NCI-H345 (cell line): Measurements from ENCODE around the gene COG5.

ENCODE experiments used
- DNase-seq: peaks from one replicate; lab custom pipeline; 2025; lab: John Stamatoyannopoulos, UW

COG5 gene

DNA sequence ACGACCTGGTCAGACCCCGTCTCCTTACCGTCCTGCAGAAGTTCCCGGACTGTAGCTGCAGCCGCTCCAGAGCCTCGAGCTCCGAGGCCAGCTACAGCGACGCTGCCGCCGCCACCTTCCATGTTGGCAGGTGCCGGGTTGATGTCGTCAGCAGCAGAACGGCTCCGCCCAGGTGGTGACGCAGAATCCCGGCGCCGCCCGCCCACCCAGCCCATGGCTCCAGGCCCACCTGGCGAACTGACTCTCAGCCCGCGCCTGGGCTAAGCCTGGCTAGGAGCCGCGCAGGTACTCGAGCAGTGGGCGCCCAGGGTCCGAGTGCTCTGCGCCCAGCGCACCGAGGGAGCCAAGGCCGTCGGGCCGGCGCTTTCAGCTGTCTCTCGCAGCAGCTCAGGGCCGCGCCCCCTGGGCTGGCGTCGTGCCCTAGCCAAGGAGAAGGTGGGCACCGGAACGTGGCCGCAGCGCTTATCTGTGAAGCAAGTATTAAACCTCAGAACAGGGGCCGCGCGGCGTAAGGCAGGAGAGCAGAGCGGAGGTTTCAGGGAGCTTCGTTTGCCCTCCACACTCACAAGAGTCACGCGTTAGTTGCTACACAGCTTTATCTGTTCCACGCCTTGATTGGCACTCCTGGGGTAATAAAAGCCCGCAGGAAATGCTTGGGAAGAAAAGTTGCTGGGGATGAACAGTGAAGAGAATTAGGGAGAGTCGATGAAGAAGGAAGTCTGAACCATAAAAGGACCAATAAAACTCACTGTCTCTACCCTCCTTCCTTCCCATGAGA lies at the start of gene COG5, which contains the start of gene DUS4L:
TSS of gene COG5 (minus strand) at position 146 of the 778 bp plus-strand sequence. CDS start at position 122, 24 bp downstream.
TSS of gene DUS4L (plus strand) at position 197 of the 778 bp plus-strand sequence. CDS start 3,100 bp downstream, outside the sequence.
- peak; percentile 86 for DNase-seq

DNA sequence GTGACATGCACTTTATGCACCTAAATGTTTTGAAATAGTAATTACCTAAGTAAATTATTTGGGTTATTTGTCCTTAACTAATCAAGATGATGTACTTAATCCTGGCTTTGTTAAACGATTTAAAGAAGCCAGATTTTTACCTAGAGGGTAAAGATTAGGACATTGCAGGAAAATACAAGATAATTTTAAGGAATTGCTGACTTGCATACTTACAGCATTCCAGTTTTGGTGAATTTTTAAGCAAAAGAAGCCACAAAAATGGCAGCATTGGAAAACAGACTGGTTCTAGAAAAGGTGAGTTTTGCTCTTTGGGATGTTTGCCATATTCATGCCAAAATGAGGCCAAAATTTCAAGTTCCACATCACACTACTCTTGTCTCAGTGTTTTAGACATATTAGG lies 49.7 kb upstream of the COG5 start:
- DNase-seq: no peak

DNA sequence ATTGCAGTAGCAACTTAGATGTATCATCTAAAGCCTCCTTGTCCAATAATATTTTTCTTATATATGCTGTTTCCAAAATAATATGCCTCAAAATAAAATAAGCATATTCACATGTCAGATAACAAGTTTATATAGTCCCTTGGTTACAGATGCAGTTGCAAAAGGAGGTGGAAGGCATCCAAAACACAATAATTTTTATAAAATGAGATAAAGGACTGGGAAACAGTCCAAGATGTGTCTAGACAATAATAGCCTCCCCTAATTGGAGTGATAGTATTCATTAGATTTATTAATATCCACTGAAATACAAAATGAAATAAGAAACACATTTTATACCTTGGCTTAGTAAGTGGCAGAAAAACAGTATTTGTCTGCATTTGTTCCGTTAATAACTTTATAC lies 46.6 kb upstream of the COG5 start:
- DNase-seq: no peak

DNA sequence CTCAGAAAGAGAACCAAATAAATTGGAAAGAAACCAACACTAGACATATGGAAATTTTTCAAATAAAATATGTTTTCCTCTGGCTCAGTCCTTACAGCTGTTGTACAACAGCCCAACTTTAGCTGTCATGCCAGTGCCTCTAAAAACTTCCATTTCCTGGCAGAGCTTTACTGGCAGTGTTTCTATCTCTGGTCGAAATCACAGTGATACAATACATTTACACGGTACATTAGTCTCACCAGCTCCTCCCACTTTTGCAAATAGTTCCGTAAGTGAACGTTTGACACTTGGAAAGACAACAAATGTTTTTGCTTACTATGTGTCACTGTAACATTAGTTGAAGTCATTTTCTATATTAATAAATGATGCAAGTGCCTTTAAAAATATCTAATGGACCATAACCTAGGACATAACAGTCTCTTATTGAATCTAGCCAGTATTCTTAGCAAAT lies 46.1 kb upstream of the COG5 start:
- no peak for DNase-seq

DNA sequence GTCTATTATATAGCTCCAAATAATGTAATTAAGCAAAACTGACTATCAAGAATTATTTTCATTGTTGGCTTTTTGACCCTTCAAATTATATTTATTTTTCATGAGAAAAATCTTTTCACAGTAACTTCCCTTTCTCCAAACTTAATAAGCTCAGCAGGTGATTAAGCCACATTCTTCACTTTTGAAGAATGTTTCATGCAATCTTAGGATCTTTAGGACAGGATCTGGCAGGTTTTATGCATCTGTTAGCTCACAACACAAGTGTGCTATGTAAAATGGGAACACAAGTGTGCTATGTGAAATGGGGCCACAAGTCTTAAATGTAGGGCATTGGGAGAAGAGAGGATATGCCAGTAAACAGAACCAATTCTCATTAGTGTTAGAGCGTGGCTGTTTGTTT lies 42.6 kb upstream of the COG5 start:
- no peak for DNase-seq

DNA sequence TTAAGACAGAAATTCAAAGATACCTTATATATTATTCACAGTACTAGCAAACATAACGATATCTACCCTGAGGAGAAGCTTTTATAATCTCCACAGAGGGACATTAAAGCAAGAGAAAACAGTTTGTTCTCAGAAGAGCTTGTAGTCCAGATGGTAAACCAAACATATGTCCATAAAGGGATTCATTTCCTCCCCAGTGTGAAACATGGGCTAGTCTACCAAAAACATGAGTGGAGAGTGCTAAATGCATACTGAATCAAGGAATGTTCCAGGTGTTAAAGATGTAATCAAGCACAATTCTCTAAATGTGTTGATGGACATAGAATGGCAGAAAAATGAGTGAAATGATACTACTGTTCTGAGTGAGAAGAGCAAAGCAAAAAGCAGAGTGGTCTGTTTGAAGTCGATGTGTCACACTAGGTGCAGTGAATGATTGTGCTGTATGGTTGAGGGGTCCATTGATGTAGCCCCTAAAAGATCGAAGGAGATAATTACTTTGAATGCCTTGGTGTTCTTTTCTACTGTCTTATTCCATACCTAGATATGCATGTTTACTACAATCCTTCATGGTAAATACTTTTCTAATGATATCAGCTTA lies 41.6 kb upstream of the COG5 start:
- DNase-seq: no peak

DNA sequence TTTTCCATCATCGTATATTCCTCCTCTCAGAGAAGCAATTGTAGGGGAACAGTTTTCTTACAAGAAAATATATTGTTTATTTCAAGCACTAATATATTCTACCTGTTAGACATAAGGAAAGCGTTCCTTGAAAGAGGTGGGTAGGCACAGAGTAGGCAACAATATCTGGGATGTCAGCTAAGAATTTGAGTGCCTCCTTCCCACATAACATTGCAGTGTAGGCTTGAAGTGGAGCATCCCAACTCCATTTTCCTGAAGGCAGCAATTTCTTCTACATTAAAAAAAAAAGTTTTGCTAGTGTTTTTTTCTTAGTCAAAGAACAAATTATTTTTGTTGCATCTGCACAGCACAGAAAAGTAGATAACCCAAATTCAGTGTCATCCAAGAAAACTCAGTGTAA lies 37.1 kb upstream of the COG5 start:
- DNase-seq: no peak

DNA sequence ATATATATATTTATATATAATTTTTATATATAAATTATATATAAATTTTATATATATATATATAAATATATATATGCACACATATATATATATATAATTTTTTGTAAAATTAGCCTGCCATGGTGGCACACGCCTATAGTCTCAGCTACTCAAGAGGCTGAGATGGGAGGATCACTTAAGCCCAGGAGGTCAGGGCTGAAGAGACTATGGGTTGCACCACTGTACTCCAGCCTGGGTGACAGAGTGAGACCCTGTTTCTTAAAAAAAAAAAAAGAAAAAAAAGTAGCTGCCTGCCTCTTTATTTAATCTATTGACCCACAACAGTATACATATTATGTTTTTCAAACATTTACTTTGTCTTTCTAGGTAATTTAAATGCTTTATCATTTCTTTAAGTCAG lies 35.5 kb upstream of the COG5 start:
- no peak for DNase-seq

DNA sequence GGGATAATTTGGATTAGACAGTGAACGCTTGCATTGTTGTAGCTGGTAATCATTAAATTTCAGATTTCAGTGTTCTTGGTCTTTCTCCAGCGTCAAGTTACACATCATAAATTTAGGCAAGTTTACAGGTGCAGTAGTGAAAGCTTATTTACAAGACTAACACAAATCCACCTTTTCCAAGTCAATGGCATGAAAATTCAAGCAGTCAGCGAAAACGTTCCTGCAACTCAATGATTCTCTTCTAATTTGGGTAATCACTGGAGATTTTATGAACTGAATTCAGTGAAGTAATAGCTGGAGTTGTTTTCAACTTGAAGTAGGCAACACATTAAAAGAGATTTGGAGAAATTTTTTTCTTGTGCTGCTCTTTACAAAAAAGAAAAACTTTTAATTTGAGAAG lies 34.2 kb upstream of the COG5 start:
- DNase-seq: no peak

DNA sequence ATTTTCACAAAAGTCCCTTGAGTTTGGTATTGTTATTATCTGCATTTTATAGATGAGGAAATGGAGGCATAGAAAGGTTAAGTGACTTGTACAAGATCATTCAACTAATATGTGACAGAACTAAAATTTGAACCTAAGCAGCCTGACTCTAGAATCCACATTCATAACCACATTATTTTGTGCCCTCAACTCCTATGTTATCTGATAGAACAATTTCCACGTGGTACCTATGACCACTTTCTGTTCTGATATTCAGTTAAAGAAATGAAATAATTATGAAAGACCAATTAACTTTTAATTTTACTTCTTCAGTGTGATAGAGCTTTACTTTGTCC lies 33.8 kb upstream of the COG5 start:
- DNase-seq: no peak

DNA sequence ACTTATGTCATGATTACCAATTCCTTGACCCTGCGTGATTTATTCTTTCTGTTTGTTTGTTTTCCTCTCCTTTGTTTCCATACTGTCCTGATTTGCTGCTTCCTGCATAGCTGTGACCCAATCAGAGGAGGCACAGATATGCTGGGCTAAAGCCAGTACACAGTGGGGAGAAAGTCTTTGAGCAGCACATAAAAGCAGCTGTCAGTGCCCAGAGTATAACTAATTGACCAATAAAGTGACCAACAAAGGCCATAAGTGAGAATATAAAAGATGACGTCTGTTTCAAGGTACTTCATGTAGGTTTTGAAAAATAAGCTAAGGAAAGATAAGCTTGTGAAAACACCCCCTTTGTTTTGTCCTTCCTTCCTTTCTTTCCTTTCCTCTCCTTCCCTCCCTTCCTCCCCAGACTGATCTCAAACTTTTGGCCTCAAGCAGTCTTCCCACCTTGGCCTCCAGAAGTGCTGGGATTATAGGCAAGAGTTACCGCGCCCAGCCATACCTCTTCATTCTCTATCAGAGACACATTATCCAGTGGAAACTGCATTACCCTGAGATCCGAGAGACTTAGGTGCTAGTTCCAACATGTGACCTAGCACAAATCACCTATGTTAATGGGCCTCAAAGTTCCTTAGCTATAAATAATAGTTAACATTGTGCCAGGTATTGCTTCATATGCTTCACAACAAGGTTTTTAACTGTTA lies 33.3 kb upstream of the COG5 start:
- DNase-seq: no peak

DNA sequence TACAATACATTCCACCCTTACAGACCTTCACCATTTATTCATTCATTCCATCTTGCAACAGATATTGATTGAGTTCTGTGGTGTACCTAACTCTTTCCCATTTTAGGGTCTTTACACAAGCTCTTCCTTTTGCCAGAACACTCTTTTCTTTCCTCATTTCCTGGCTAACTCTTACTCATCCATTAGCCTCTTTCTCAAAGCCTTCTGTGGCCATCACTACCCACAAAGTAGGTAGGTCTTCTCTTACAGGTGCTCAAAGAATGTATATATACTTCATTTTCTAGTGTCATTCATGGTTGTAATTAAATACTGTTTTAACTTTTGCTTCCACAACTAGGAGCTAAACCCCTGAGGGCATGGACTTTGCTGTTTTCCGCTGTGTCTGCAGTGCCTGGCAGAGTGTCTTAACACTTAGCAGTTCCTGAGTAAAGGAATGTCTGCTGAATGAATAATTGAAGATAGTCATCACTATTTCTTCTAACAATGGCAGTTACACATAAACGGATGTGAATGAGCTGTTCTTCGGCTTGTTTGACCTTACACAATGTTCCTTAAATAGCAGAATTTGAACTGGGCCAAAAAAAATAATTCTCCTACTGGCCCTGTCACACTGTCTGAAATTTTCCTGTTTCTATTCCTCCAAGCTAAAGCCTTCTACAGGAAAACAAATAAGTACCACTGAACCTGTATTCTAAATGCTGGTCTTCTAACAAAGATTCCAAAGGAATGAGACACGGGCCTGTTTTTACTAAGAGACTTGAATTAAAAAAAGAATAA lies 31.4 kb upstream of the COG5 start:
- no peak for DNase-seq

DNA sequence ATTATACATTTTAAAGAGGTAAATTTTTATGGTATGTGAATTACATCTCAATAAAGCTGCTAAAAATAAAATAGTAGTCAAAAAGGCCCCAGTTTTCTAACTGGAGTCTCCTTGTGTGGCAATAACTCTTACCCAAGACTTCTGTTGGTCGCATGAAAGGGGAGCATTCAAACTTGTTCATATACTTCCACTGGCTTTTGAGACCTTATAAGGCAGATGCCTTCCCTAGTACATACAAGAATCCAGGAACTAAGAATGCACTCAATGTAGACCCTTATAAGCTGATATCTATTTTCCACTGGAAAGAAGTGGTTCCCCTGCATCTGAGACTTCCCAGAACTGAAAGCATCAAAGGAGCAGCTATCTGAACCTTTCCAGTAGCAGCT lies 29.3 kb upstream of the COG5 start:
- DNase-seq: no peak

DNA sequence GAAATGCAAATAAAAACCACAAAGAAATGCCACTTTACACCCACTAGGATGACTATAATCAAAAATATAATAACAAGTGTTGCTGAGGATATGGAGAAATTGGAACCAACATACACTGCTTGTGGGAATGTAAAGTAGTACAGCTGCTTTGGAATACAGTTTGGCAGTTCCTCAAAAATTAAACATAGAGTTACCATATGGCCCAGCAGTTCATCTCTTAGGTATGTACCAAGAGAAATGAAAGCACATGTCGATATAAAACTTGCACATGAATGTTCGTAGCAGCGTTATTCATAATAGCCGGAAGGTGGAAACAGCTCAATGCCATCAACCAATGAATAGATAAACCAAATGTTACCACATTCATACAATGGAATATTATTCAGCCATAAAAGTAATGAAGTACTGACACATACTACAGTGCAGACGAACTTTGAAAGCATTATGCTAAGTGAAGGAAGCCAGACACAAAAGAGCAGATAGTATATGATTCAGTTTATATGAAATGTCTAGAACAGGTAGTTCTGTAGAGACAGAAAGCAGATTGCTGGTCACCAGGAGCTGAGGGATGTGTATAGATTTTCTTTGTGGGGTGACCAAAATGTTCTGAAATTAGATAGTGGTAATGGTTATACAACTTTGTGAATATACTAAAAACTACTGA lies 28.8 kb upstream of the COG5 start:
- DNase-seq: no peak

DNA sequence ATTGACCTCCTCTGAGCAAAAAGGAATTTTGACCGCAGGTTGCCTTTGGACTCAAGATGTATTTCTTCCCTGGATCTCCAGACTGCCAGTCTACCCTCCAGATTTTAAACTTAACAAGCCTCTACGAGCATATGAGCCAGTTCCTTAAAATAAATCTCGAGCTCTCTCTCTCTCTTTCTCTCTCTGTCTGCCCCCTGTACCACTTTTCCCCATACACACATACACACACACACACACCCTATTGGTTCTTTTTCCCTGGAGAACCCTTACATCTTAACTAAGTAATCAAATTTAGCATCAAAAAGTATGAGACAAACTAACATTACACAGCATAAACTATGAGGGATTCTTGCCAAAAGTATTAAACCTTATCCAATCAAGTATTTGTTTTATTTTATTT lies 27.7 kb upstream of the COG5 start:
- no peak for DNase-seq

DNA sequence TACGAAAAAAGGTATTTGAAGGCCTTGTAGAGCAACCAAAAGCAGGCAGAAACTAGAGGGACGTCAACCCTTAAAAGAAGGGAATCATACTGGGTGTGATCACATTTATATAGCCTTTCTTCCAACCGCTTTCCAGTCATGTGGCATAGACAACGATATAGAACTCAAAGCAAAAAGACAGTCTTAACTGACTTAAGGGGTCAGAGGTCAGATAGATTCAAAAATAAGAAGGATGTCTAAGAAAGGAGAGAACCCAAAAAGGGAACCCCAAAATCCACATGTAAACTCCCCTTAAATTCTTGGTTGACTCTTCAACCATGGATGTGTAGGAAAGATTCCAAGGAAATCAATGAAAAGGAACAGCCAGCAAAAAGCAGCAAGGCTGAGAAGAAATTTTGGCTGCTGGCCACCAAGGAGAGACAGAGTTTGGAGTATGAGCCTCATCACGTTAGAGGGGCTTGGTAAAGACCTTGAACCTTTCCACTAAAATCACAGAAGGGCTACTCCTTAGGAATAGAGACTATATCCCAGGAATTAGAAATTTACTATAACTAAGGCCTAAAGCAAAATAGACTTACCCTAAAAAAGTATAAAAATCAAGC lies 24.9 kb upstream of the COG5 start:
- DNase-seq: no peak

DNA sequence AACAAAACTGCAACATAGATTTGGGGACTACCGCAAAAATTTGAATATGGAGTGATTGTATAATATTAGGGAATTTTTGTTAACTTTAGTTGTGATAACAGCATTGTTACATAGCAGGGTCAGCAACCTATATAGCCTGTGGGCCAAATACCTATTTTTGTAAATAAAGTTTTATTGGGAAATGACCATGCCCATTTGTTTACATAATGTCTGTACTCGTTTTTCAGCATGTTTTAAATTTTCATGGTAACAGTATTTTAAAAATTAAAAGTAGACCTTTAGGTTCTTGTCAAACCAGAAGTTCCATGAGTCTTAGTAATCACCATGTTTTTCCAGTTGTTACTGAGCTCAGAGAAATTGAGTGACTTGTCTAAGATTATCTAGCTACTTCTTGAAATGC lies 21.0 kb upstream of the COG5 start:
- no peak for DNase-seq

DNA sequence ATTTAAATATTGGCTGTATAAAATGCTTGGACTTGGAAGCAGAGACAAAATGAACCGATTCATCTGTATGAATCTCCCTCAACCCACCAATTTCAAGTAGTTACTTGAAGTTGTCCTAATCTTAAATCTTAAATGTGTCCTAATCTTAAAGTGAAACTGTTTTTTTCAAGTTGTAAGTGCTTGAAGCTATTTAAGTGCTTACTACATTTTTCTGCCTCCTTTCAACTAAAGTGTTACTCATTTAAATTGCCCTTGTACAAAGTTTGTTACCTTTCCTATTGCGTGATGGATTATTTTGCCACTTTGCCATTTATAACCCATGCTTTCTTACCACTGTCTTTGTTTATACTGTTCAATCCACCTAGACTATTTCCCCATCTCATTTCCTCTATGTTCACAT lies 19.2 kb upstream of the COG5 start:
- no peak for DNase-seq

DNA sequence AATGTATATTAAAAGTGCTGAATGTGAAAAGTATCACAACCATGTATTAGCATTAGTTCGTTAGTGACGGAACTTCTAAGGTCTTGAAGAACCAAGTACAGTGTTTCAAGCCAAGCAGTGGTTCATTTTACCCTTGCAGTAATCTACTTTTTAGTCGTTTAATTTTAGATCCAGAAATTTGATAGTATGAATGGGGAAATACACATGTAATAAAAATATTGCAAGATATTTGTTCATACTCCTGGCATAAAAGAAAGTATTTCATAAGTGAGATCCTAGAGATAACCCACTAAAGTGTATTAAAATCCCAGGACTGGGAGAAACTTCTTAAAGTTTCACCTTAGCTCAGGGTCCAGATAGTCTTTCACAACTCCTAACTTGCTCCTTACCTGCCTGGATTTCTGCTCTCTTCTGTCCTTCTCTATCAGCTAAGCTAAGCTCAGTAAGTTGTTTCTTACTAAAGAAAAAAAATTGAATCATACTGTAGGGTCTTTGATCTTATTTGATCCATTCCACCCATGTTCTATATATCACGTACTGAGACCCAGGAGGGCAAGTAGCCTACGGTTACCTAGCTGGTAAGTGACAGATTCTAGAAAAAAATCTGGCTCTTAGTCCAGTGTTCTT lies 17.8 kb upstream of the COG5 start:
- DNase-seq: no peak

DNA sequence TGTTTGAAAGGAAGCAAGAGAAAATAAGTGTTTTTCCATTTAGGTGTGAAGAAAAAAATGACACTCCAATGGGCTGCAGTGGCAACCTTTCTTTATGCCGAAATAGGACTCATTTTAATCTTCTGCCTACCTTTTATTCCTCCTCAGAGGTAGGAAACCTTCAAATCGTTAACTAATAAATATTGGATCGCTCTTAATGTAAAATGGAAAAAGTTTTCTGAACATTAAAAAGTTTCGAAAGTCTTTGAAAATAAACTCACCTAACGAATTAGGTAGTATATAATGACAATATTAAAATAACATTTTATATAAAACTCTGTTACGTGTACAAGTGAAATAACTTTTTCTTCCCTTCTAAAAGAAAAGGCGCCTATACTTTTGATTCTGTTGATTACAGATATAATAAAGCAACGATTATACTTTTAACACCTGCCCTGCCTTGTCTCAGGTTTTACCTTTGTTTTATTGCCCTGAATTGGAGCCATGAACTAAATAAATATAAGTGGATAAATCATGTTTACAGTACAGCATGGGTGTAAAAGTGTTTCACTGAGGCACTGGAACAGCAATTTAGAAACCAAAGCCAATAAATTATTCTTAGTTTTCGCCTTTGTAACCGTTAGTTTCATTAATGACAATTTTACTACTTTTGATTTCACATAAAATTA lies 17.1 kb upstream of the COG5 start:
- DNase-seq: no peak
